Measurements from ENCODE around the gene LAMA4. TPM values are rescaled to one million over a fixed set of nuclear protein-coding genes. Genes with fewer than 3 reads are reported as not detected.

LAMA4 gene
- polyA plus RNA-seq, 2 donors, result 10.9 to 13.6 TPM

DNA sequence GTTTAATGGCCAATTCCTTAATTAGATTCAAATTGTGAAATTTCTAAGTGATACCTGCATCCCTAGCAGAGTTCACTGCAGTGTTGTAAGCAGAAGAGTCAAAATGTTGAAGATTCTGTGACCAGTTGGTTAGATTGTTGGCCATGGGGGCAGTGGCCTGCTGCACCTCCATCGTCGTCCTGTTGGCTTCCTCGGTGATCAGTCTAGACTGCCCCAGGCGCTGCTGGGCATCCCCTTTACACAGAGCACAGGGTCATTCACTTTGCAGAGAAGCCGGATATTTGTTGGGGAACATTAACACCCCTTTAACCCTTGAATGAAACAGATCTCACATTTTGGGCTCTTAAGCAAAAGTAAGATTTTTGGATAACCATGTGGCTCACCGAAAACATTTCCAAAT, 106.3 kb downstream of the LAMA4 start:
- peak overlapping the region in 1 of 2 donors; percentile 41 for H3K27ac ChIP-seq (ENCODE audit: low read depth in 2 of 2, low read length in 1 of 2)
- 93 to 94% methylated on average over 6 of the region's 6 CpGs for WGBS, 2 donors

DNA sequence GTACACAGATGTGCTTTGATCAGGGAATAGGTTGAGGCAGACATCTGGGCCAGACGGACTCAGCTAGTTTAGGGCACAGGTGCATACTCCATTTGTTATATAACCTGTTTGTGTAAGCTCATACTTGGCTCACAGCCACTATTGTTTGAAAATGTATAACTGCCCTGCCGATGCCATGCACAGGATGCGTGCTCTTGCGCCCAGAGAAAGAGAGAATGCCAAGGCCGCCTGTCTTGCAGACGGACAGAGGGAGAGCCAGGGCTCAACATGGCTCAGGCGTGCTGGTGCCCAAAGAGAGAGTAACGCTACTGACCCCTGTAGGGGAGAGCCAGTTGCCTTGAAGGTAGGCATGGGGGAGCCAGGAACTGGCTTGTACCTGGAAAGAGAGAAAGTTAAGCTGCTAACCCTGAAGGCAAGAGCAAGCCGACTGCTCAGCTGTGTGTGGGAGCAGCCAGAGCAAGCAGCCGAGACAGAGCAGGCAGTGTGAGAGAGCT, 109.2 kb downstream of the LAMA4 start:
- Histone ChIP-seq H3K9me3 (ENCODE audit: control insufficient read depth in 2 of 2, insufficient read depth in 1 of 2, low read depth in 1 of 2, low read length in 1 of 2) (peaks cover 0 to 3% of the 10 kb centered on the region in 2 donors), H3K27ac (ENCODE audit: low read depth in 2 of 2, low read length in 1 of 2) (peak overlapping the region in 1 of 2 donors; percentile 13), H3K27me3 (ENCODE audit: control insufficient read depth in 1 of 2, insufficient read depth in 2 of 2, low read length in 2 of 2) (no peaks in the 10 kb centered on the region), H3K4me1 (ENCODE audit: control insufficient read depth in 2 of 2, insufficient read depth in 2 of 2, low read length in 1 of 2) (no peaks in the 10 kb centered on the region), H3K4me3 (ENCODE audit: low read depth in 1 of 2, low read length in 2 of 2) (no peak overlapping the region), H3K36me3 (ENCODE audit: control insufficient read depth in 2 of 2, insufficient read depth in 2 of 2, low read length in 1 of 2) (no peaks in the 10 kb centered on the region)
- 86% methylated on average over 10 of the region's 10 CpGs for WGBS, 2 donors

More for the DNA sequence above, 106.3 kb downstream of the LAMA4 start:
- Histone ChIP-seq H3K27me3 (ENCODE audit: control insufficient read depth in 1 of 2, insufficient read depth in 2 of 2, low read length in 2 of 2) (no peaks in the 10 kb centered on the region), H3K36me3 (ENCODE audit: control insufficient read depth in 2 of 2, insufficient read depth in 2 of 2, low read length in 1 of 2) (no peaks in the 10 kb centered on the region), H3K9me3 (ENCODE audit: control insufficient read depth in 2 of 2, insufficient read depth in 1 of 2, low read depth in 1 of 2, low read length in 1 of 2) (peaks cover 0 to 3% of the 10 kb centered on the region in 2 donors), H3K4me1 (ENCODE audit: control insufficient read depth in 2 of 2, insufficient read depth in 2 of 2, low read length in 1 of 2) (no peaks in the 10 kb centered on the region), H3K4me3 (ENCODE audit: low read depth in 1 of 2, low read length in 2 of 2) (no peak overlapping the region)

DNA sequence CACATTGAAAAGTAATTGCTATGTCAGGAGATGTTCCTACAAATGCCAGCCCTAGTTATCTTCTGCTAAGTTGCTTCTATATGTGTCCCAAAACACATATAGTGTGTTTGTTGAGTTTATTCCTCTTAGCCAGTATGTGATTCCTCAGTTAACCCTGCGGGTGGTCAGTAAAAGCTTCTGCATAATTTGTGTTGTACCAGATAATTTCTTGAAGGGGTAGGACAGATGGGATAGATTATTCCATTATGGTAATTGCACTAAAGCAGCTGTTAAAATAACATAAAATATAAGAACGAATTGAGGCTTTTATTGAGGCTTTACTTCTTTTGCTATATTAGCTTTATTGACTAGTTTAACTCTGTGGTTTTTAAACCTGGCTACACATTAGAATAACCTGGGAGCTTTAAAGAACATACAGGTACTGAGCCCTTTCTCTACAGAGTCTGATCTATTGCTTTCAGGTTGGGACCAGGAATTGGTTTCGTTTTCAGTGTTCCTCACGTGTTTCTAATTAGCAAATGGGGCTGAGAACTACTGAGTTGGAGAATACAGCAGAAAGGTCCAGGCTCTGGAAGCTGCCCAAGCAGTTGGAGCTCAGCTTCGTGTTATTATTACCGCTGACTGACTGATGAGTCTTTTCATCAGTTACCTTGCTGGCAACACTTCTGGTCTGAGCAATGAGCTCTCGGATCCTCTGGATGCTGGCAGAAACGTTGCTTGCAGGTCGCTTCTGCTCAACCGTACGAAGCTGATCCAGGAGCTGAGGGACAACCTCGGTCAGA, 110.0 kb downstream of the LAMA4 start:
- no peaks in the 10 kb centered on the region for H3K36me3 ChIP-seq (ENCODE audit: control insufficient read depth in 2 of 2, insufficient read depth in 2 of 2, low read length in 1 of 2)
- WGBS, 2 donors, result 81 to 82% methylated on average over 12 of the region's 12 CpGs

GRCh38 chr6:112141707-112142106, 112.7 kb downstream of the LAMA4 start:
- WGBS, 2 donors, result 68 to 86% methylated on average over 2 of the region's 2 CpGs

More for the DNA sequence above, 110.0 kb downstream of the LAMA4 start:
- Histone ChIP-seq H3K4me3 (ENCODE audit: low read depth in 1 of 2, low read length in 2 of 2) (no peak overlapping the region), H3K9me3 (ENCODE audit: control insufficient read depth in 2 of 2, insufficient read depth in 1 of 2, low read depth in 1 of 2, low read length in 1 of 2) (peaks cover 0 to 3% of the 10 kb centered on the region in 2 donors), H3K27me3 (ENCODE audit: control insufficient read depth in 1 of 2, insufficient read depth in 2 of 2, low read length in 2 of 2) (no peaks in the 10 kb centered on the region), H3K4me1 (ENCODE audit: control insufficient read depth in 2 of 2, insufficient read depth in 2 of 2, low read length in 1 of 2) (no peaks in the 10 kb centered on the region), H3K27ac (ENCODE audit: low read depth in 2 of 2, low read length in 1 of 2) (peak overlapping the region in 1 of 2 donors; percentile 37)

DNA sequence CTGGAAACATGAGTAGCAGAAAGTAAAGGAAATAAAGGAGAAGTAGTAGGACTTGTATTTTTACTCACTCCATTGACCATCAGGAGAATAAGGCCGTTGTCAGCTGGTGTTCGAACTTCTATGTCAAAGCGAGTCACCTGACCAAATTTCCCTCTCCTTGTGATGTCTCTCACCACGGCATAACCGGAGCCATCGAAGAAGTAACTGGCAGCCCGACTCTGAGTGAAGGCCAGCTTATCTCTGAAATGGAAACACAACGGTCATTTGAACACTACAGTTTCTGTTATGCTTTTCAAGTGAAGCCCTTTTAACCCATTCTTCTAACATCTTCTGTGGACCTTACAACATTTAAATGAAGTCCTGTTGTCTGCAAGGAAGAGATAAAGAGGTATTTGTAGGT, 115.3 kb downstream of the LAMA4 start:
- Histone ChIP-seq H3K4me1 (ENCODE audit: control insufficient read depth in 2 of 2, insufficient read depth in 2 of 2, low read length in 1 of 2) (no peaks in the 10 kb centered on the region), H3K4me3 (ENCODE audit: low read depth in 1 of 2, low read length in 2 of 2) (no peak overlapping the region), H3K9me3 (ENCODE audit: control insufficient read depth in 2 of 2, insufficient read depth in 1 of 2, low read depth in 1 of 2, low read length in 1 of 2) (no peaks in the 10 kb centered on the region), H3K27me3 (ENCODE audit: control insufficient read depth in 1 of 2, insufficient read depth in 2 of 2, low read length in 2 of 2) (no peaks in the 10 kb centered on the region), H3K36me3 (ENCODE audit: control insufficient read depth in 2 of 2, insufficient read depth in 2 of 2, low read length in 1 of 2) (peaks cover 0 to 3% of the 10 kb centered on the region in 2 donors), H3K27ac (ENCODE audit: low read depth in 2 of 2, low read length in 1 of 2) (no peak overlapping the region)
- WGBS, 2 donors, result 71 to 83% methylated on average over 8 of the region's 8 CpGs

More at GRCh38 chr6:112141707-112142106, 112.7 kb downstream of the LAMA4 start:
- Histone ChIP-seq H3K27ac (ENCODE audit: low read depth in 2 of 2, low read length in 1 of 2) (no peak overlapping the region), H3K4me1 (ENCODE audit: control insufficient read depth in 2 of 2, insufficient read depth in 2 of 2, low read length in 1 of 2) (no peaks in the 10 kb centered on the region), H3K36me3 (ENCODE audit: control insufficient read depth in 2 of 2, insufficient read depth in 2 of 2, low read length in 1 of 2) (peaks cover 0 to 3% of the 10 kb centered on the region in 2 donors), H3K27me3 (ENCODE audit: control insufficient read depth in 1 of 2, insufficient read depth in 2 of 2, low read length in 2 of 2) (no peaks in the 10 kb centered on the region), H3K9me3 (ENCODE audit: control insufficient read depth in 2 of 2, insufficient read depth in 1 of 2, low read depth in 1 of 2, low read length in 1 of 2) (peaks cover 0 to 3% of the 10 kb centered on the region in 2 donors), H3K4me3 (ENCODE audit: low read depth in 1 of 2, low read length in 2 of 2) (no peak overlapping the region)

DNA sequence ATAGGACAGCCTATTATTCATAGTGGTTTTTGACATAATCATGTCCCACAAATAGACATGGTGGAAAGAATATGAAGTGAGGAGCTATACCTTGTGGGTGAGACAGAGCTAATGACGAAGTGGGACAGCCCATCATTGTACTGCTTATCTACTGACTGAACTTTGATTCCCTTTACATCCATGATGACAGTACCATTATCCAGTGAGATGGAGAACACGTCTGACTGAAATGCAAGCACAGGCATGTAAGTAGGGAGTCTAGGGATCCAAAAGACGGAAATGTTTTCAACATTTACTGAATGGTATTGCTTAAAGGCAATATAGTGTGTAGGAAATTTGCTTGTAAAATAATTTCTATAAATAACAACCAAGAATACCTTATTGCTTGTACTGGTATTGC, 123.5 kb downstream of the LAMA4 start:
- Histone ChIP-seq H3K4me1 (ENCODE audit: control insufficient read depth in 2 of 2, insufficient read depth in 2 of 2, low read length in 1 of 2) (no peaks in the 10 kb centered on the region), H3K4me3 (ENCODE audit: low read depth in 1 of 2, low read length in 2 of 2) (no peak overlapping the region), H3K36me3 (ENCODE audit: control insufficient read depth in 2 of 2, insufficient read depth in 2 of 2, low read length in 1 of 2) (no peaks in the 10 kb centered on the region), H3K9me3 (ENCODE audit: control insufficient read depth in 2 of 2, insufficient read depth in 1 of 2, low read depth in 1 of 2, low read length in 1 of 2) (no peaks in the 10 kb centered on the region), H3K27ac (ENCODE audit: low read depth in 2 of 2, low read length in 1 of 2) (no peak overlapping the region), H3K27me3 (ENCODE audit: control insufficient read depth in 1 of 2, insufficient read depth in 2 of 2, low read length in 2 of 2) (no peaks in the 10 kb centered on the region)
- WGBS, 2 donors, result 53% methylated on average over 3 of the region's 3 CpGs

- no peaks in the 10 kb centered on the region for H3K4me1 ChIP-seq (ENCODE audit: control insufficient read depth in 2 of 2, insufficient read depth in 2 of 2, low read length in 1 of 2)
- H3K4me3 ChIP-seq (ENCODE audit: low read depth in 1 of 2, low read length in 2 of 2), result no peak overlapping the region
- WGBS, 2 donors, result 82 to 90% methylated on average over 5 of the region's 5 CpGs
- no peak overlapping the region for H3K27ac ChIP-seq (ENCODE audit: low read depth in 2 of 2, low read length in 1 of 2)
- H3K9me3 ChIP-seq (ENCODE audit: control insufficient read depth in 2 of 2, insufficient read depth in 1 of 2, low read depth in 1 of 2, low read length in 1 of 2), result no peaks in the 10 kb centered on the region
- H3K27me3 ChIP-seq (ENCODE audit: control insufficient read depth in 1 of 2, insufficient read depth in 2 of 2, low read length in 2 of 2), result no peaks in the 10 kb centered on the region
- no peaks in the 10 kb centered on the region for H3K36me3 ChIP-seq (ENCODE audit: control insufficient read depth in 2 of 2, insufficient read depth in 2 of 2, low read length in 1 of 2)
Measured at GRCh38 chr6:112128208-112128607, 126.2 kb downstream of the LAMA4 start.

DNA sequence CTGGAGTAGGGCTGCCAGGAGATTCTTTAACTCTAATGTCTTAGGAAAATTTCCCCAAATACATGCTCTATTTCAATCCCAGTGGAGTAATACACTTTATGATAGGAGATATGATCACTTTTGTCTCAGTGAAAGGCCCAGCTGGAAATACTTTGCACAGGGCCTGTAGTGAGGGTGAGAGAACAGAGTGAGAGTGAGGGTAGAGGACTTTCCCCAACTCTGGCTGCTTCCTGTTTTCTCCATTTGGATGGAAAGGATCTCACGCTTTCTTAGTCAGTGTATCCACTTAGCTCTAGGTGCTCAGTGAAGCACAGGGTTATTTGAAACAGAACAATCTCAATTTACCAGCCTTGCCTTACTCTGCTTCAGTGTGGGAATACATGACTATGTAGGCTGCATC, 130.4 kb downstream of the LAMA4 start:
- WGBS, 2 donors, result 89 to 96% methylated on average over 1 of the region's 1 CpG
- Histone ChIP-seq H3K4me1 (ENCODE audit: control insufficient read depth in 2 of 2, insufficient read depth in 2 of 2, low read length in 1 of 2) (no peaks in the 10 kb centered on the region), H3K27me3 (ENCODE audit: control insufficient read depth in 1 of 2, insufficient read depth in 2 of 2, low read length in 2 of 2) (no peaks in the 10 kb centered on the region), H3K27ac (ENCODE audit: low read depth in 2 of 2, low read length in 1 of 2) (no peak overlapping the region), H3K36me3 (ENCODE audit: control insufficient read depth in 2 of 2, insufficient read depth in 2 of 2, low read length in 1 of 2) (no peaks in the 10 kb centered on the region), H3K9me3 (ENCODE audit: control insufficient read depth in 2 of 2, insufficient read depth in 1 of 2, low read depth in 1 of 2, low read length in 1 of 2) (no peaks in the 10 kb centered on the region), H3K4me3 (ENCODE audit: low read depth in 1 of 2, low read length in 2 of 2) (no peak overlapping the region)

- H3K4me1 ChIP-seq (ENCODE audit: control insufficient read depth in 2 of 2, insufficient read depth in 2 of 2, low read length in 1 of 2), result no peaks in the 10 kb centered on the region
- H3K27ac ChIP-seq (ENCODE audit: low read depth in 2 of 2, low read length in 1 of 2), result no peak overlapping the region
- H3K27me3 ChIP-seq (ENCODE audit: control insufficient read depth in 1 of 2, insufficient read depth in 2 of 2, low read length in 2 of 2), result no peaks in the 10 kb centered on the region
- no peaks in the 10 kb centered on the region for H3K36me3 ChIP-seq (ENCODE audit: control insufficient read depth in 2 of 2, insufficient read depth in 2 of 2, low read length in 1 of 2)
- H3K9me3 ChIP-seq (ENCODE audit: control insufficient read depth in 2 of 2, insufficient read depth in 1 of 2, low read depth in 1 of 2, low read length in 1 of 2), result no peaks in the 10 kb centered on the region
- H3K4me3 ChIP-seq (ENCODE audit: low read depth in 1 of 2, low read length in 2 of 2), result no peak overlapping the region
- 82 to 85% methylated on average over 2 of the region's 2 CpGs for WGBS, 2 donors
Measured at GRCh38 chr6:112122756-112123155, 131.6 kb downstream of the LAMA4 start.

DNA sequence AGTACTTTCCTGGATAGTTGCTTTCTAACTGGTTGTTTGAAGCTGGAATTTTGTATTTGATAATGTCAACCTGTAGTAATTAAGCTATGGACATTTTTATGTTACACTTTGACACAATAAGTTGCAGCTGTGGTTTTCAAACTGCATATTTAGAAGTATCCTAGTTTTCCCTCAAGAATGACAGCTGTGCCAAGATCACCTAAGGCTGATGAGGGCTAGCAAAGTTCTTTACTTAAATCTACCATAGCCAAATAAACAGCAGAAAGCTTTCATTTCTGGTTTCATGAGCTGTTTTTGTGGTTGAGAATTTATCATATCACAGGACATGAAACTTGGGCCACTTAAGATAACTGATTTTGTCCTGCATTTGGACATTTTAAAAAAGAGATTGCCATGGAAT, 136.3 kb downstream of the LAMA4 start:
- peaks cover 0 to 3% of the 10 kb centered on the region in 2 donors for H3K36me3 ChIP-seq (ENCODE audit: control insufficient read depth in 2 of 2, insufficient read depth in 2 of 2, low read length in 1 of 2)
- no peaks in the 10 kb centered on the region for H3K9me3 ChIP-seq (ENCODE audit: control insufficient read depth in 2 of 2, insufficient read depth in 1 of 2, low read depth in 1 of 2, low read length in 1 of 2)
- no peak overlapping the region for H3K4me3 ChIP-seq (ENCODE audit: low read depth in 1 of 2, low read length in 2 of 2)
- no peak overlapping the region for H3K27ac ChIP-seq (ENCODE audit: low read depth in 2 of 2, low read length in 1 of 2)
- no peaks in the 10 kb centered on the region for H3K4me1 ChIP-seq (ENCODE audit: control insufficient read depth in 2 of 2, insufficient read depth in 2 of 2, low read length in 1 of 2)
- no peaks in the 10 kb centered on the region for H3K27me3 ChIP-seq (ENCODE audit: control insufficient read depth in 1 of 2, insufficient read depth in 2 of 2, low read length in 2 of 2)

All from esophagus (tissue), 2 donors.